ENCODE data around the gene TOB2.

DNA sequence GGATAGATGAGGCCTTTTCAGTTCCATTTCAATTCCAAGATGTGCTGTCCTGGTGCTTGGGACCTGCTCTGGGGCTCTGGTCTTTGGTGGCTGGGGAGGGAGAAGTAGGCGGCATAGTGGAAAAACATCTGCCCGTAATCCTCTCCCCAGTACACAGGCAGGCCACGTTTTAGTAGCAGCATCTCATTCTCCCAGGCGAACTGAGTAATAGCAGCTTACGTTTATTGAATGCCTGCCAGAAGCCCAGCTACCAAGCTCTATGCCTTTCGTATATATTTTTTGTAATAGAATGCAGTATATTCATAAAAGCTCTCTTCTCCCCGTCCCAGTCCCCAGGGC, 33.8 kb upstream of the TOB2 start:
- no peak for TF ChIP-seq EZH2 (IDR thresholded peaks at IDR 0.05; ENCODE audit: insufficient read depth, poor library complexity, severe bottlenecking)
- TF ChIP-seq EZH2phosphoT487 (IDR thresholded peaks at IDR 0.05; ENCODE audit: insufficient read depth, low read depth): no peak

All from GM23248 (cell line).